ENCODE data around the gene RBM12. TPM values are rescaled to one million over a fixed set of nuclear protein-coding genes. Genes with fewer than 3 reads are reported as not detected.
A peak's percentile ranks its signal among the peaks of the same experiment; 100 is the strongest.
"Not testable (repeated sequence)": the region's sequence is repeated elsewhere in the genome, so short reads cannot be mapped to it uniquely, and the experiment has no call there.

RBM12 gene, protein sequence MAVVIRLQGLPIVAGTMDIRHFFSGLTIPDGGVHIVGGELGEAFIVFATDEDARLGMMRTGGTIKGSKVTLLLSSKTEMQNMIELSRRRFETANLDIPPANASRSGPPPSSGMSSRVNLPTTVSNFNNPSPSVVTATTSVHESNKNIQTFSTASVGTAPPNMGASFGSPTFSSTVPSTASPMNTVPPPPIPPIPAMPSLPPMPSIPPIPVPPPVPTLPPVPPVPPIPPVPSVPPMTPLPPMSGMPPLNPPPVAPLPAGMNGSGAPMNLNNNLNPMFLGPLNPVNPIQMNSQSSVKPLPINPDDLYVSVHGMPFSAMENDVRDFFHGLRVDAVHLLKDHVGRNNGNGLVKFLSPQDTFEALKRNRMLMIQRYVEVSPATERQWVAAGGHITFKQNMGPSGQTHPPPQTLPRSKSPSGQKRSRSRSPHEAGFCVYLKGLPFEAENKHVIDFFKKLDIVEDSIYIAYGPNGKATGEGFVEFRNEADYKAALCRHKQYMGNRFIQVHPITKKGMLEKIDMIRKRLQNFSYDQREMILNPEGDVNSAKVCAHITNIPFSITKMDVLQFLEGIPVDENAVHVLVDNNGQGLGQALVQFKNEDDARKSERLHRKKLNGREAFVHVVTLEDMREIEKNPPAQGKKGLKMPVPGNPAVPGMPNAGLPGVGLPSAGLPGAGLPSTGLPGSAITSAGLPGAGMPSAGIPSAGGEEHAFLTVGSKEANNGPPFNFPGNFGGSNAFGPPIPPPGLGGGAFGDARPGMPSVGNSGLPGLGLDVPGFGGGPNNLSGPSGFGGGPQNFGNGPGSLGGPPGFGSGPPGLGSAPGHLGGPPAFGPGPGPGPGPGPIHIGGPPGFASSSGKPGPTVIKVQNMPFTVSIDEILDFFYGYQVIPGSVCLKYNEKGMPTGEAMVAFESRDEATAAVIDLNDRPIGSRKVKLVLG
- 10 to 100 TPM; 14.7 to 32.9 (median 18.7) TPM for polyA plus RNA-seq

DNA sequence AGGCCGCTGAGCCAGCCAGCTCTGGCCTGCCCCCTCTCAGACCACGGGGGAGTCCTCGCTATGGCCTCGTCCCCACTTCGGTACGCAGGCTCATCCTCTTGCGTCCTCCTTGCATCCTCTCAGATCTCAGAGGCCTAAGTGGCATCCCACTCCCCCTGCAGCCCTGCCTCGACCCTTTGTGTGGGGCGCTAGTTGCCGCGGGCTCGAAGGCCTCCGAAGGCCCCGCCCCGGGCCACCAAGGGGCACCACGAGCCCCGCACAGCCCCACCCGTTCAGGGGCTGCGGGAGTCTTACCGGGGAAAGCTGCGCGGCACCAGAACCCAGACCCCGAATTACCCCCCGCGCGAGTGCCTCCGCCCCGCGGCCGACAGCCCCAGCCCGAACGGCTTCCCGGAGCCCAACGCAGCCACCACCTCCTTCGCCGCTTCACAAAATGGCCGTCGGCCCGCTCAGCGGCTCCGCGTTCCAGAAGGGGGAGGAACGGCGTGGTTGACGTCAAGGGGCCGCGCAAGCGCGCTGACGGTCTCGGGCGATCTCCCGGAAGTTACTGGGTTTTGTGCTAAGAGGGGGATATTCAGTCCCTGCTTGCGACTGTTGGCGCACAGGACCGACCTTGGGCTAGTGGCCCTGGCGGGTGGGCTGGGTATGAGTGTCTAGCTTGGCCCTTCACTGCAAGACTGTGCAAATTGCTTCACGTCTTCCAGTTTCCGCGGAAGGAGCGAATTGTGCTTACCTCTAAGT, at the start of gene RBM12, which contains the start of gene CPNE1:
Gene RBM12, minus strand, starts transcription at position 435 of the 741 bp plus-strand sequence. CDS start 9,578 bp downstream, outside the sequence.
Gene CPNE1, minus strand, starts transcription at position 435 of the 741 bp plus-strand sequence. CDS start 31,977 bp downstream, outside the sequence.
- peaks cover 6 to 49% of the 10 kb centered on the region in 2 donors for H3K4me1 Mint-ChIP-seq

DNA sequence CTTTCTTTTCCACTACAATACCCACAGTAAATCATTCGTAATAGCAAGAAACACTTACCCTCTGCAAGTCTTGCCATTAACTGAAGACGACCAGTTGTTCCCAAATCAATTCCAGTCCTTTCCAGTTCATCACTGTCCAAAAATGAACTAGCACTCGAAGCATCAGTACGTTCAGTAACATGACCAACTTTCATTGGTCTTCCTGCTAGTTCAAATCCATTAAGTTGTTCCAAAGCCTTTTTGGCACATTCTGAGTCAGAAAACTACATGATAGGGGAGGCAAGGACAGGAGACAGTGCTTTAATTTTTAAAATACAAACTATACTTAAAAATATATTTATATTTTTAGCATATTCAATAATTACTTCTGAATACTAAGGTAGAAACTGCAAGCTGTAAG, 49.4 kb upstream of the RBM12 start:
- Mint-ChIP-seq H3K27me3 (ENCODE audit: low read depth in 3 of 3) (peaks cover 4 to 50% (median 18%) of the 10 kb centered on the region in 3 donors), H3K27ac (peak overlapping the region in 3 of 6 donors; percentile 16 to 66 (median 29)), H3K4me1 (peaks cover 48 to 78% of the 10 kb centered on the region in 2 donors), H3K9me3 (no peaks in the 10 kb centered on the region), H3K4me3 (no peak overlapping the region), H3K36me3 (peaks cover 34 to 69% (median 35%) of the 10 kb centered on the region in 3 donors)
- no peak for DNase-seq

More for the DNA sequence above, at the start of gene RBM12, which contains the start of gene CPNE1:
- Mint-ChIP-seq H3K27ac (peak within 1 kb of the TSS; percentile 99 to 100 (median 100)), H3K36me3 (peaks cover 0 to 10% (median 7%) of the 10 kb centered on the region in 3 donors), H3K4me3 (peak within 1 kb of the TSS; percentile 89 to 99 (median 95)), H3K27me3 (ENCODE audit: low read depth in 3 of 3) (peaks cover 14 to 16% (median 15%) of the 10 kb centered on the region in 3 donors), H3K9me3 (no peaks in the 10 kb centered on the region)
- peak; percentile 95 to 96 (median 95) for DNase-seq

DNA sequence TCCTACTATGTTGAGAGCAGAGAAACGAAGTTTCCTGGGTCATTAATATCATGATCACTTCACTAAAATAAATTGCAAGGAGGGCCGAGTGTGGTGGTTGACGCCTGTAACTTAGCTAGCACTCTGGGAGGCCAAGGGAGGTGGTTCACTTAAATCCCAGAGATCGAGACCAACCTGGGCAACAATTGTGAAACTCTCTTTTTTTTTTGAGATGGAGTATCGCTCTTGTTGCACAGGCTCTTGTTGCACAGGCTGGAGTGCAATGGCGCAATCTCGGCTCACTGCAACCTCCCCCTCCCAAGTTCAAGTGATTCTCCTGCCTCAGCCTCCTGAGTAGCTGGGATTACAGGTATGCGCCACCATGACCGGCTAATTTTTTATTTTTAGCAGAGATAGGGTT, 48.4 kb upstream of the RBM12 start:
- Mint-ChIP-seq H3K4me1 (peaks cover 52 to 85% of the 10 kb centered on the region in 2 donors), H3K27me3 (ENCODE audit: low read depth in 3 of 3) (peaks cover 4 to 50% (median 17%) of the 10 kb centered on the region in 3 donors), H3K27ac (peak overlapping the region in 2 of 6 donors; percentile 30 to 59), H3K36me3 (peaks cover 32 to 68% (median 38%) of the 10 kb centered on the region in 3 donors), H3K4me3 (peak overlapping the region in 1 of 5 donors; percentile 7)
- not testable (repeated sequence) for H3K9me3 Mint-ChIP-seq, DNase-seq

DNA sequence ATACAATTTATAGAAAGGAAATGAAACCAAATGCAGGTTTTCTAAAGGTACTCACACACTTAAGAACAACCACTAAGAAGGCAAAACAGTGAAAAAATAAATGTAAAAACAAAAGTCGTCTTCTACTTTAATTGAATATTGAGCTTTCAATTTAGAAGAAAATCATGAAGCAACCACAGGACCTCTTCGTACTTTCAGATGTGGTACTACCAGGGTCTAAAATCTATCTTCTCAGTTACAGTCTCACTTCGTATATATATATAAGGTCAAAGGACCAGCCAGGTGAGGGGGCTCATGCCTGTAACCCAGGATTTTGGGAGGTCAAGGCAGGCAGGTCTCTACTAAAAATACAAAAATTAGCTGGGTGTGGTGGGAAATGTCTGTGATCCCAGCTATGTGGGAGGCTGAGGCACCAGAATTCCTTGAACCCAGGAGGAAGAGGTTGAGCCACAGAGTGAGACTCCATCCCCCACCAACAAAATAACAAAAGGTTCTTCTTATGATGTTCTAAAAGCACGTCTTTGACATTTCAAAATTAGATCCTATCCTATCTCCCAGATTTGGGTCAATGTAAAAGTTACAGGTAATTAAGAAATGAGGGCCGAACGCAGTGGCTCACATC, 47.0 kb upstream of the RBM12 start:
- peaks cover 6 to 38% (median 15%) of the 10 kb centered on the region in 3 donors for H3K27me3 Mint-ChIP-seq (ENCODE audit: low read depth in 3 of 3)
- H3K9me3 Mint-ChIP-seq, result no peaks in the 10 kb centered on the region
- no peak for DNase-seq
- peaks cover 47 to 80% of the 10 kb centered on the region in 2 donors for H3K4me1 Mint-ChIP-seq
- H3K4me3 Mint-ChIP-seq, result peak overlapping the region in 3 of 5 donors; percentile 35 to 65 (median 36)
- peak overlapping the region; percentile 34 to 83 (median 54) for H3K27ac Mint-ChIP-seq
- peaks cover 26 to 59% (median 38%) of the 10 kb centered on the region in 3 donors for H3K36me3 Mint-ChIP-seq

DNA sequence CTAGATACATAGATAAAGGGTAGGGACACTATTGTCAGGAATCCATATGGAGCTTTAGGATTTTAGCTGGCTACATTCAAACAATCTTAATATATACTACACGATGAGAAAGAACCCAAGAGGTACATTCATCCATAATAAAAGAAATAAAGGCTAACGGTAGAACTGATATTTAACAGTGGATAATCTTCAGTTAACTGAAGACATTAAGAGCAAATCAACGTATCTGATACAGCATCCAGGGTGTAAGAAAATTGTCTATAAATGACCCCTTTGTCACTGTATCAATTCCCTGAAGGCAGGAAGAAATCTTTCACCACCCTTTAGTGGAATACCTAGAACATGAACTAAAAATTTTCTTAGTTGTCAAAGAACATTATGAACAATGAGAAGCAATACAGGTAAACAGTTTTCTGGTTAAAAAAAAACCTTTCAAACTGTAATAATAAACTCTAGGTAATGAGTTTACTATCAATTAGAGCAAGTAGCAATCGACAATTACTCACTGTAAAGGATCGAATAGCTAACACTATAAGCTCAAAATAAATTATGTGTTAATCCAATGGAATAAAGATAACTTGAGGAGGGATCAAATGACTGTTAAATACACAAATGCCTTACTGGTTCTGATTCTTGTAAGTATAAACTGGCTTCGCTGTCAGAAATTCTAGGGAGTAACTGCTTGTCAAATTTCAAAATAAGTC, 46.3 kb upstream of the RBM12 start:
- H3K36me3 Mint-ChIP-seq, result peaks cover 24 to 58% (median 34%) of the 10 kb centered on the region in 3 donors
- peak overlapping the region in 2 of 5 donors; percentile 36 to 65 for H3K4me3 Mint-ChIP-seq
- H3K27me3 Mint-ChIP-seq (ENCODE audit: low read depth in 3 of 3), result peaks cover 4 to 38% (median 17%) of the 10 kb centered on the region in 3 donors
- no peak for DNase-seq
- peak overlapping the region; percentile 40 to 83 (median 56) for H3K27ac Mint-ChIP-seq
- H3K4me1 Mint-ChIP-seq, result peaks cover 45 to 76% of the 10 kb centered on the region in 2 donors
- H3K9me3 Mint-ChIP-seq, result no peaks in the 10 kb centered on the region

DNA sequence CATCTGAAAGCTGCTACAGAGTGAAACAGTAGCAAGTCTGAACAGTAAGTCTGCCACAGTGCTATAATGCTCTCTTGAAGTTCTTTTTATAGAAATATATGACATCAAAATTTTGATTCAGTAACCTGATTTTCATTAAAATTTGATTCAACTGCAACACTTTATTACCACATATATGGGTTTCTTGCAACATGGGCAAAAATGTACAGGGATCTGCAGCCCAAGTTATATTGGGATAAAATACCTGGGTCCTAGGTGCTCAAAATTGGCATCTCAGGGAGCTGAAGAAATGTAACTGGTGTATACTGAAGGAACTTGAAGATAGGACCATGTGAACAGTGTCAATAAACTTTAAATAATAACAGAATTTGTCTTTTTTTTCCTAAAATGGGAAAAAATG, 45.3 kb upstream of the RBM12 start:
- peaks cover 42 to 69% of the 10 kb centered on the region in 2 donors for H3K4me1 Mint-ChIP-seq
- H3K9me3 Mint-ChIP-seq, result no peaks in the 10 kb centered on the region
- no peak overlapping the region for H3K4me3 Mint-ChIP-seq
- DNase-seq, result no peak
- H3K27ac Mint-ChIP-seq, result peak overlapping the region in 2 of 6 donors; percentile 12 to 30
- peaks cover 20 to 55% (median 33%) of the 10 kb centered on the region in 3 donors for H3K36me3 Mint-ChIP-seq
- peaks cover 4 to 37% (median 19%) of the 10 kb centered on the region in 3 donors for H3K27me3 Mint-ChIP-seq (ENCODE audit: low read depth in 3 of 3)

DNA sequence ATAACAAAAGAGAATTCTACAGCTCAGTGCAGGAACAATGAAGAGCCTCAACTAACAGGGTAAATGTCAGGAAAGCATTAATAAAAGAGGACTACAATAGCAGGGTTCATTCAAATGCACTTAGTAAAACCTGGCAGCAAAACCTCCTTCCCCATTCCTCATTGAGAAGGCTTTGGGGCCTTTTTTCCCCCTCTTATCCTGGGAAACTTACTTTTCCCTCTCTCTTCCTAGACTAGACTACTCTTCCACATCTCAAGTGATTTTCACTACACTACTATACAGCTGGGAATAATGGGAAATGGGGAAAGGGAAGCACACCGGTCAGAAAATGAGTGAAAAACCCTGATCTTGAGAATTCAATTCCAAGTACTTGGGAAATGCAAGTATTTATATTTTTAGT, 44.6 kb upstream of the RBM12 start:
- Mint-ChIP-seq H3K27me3 (ENCODE audit: low read depth in 3 of 3) (peaks cover 4 to 39% (median 19%) of the 10 kb centered on the region in 3 donors), H3K9me3 (no peaks in the 10 kb centered on the region), H3K4me1 (peaks cover 39 to 69% of the 10 kb centered on the region in 2 donors), H3K27ac (peak overlapping the region; percentile 7 to 56 (median 27)), H3K36me3 (peaks cover 23 to 58% (median 36%) of the 10 kb centered on the region in 3 donors), H3K4me3 (peak overlapping the region in 2 of 5 donors; percentile 3 to 19)
- DNase-seq, result peak in 1 of 3 donors; percentile 13

DNA sequence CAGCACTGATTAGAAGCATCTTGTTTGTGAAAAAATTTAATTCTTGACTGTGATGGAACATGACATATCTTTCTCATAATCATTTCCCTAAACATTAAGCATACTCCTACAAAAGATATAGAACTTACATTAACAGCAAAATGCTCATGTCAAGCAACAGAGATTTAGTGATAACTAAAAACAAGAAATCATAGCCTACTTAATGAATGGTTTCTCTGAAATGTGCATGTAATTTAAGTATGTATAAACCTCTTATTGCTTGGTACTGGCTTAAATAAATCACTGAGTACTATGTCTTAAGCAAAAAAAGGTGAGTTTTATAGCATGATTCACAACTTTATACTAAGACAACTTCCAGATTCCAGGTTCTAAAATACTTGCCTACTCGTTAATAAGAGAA, 43.8 kb upstream of the RBM12 start:
- peak overlapping the region in 3 of 6 donors; percentile 22 to 50 (median 33) for H3K27ac Mint-ChIP-seq
- peaks cover 4 to 39% (median 24%) of the 10 kb centered on the region in 3 donors for H3K27me3 Mint-ChIP-seq (ENCODE audit: low read depth in 3 of 3)
- H3K4me1 Mint-ChIP-seq, result peaks cover 38 to 71% of the 10 kb centered on the region in 2 donors
- H3K9me3 Mint-ChIP-seq, result no peaks in the 10 kb centered on the region
- DNase-seq, result no peak
- peaks cover 30 to 59% (median 43%) of the 10 kb centered on the region in 3 donors for H3K36me3 Mint-ChIP-seq
- H3K4me3 Mint-ChIP-seq, result peak overlapping the region in 1 of 5 donors; percentile 34

DNA sequence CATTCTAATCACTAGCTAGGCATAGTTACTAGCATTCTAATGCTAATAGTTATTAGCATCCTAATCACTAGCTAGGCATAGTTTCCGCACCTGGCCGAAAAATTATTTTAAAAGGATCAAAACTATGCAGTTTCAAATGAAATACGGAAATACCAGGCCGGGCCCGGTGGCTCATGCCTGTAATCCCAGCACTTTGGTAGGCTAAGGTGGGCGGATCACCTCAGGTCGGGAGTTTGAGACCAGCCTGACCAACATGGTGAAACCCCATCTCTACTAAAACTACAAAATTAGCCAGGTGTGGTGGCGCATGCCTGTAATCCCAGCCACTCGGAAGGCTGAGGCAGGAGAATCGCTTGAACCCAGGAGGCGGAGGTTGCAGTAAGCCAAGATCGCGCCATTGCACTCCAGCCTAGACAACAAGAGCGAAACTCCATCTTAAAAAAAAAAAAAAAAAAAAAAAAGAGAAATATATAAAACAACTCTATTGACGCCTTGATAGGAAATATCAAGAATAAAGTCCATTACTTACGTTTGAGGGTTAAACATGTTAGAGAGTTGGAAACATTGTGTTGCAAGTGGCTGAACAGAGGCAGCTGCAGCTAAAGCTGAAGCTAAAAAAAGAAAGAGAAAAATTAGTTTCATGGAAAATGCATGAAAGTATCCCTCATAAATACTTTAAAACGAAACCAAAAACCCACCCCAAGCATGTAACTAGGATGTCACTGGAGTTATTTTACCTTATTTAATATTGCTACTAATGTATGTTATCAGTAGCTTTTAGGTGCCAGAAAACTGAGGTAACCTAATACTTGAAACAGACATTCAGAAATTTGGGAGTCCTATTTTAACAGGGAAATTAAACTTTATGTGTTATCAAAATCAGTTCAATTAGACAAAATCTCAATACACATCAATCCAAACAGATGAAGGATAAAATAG, 42.2 kb upstream of the RBM12 start:
- H3K4me1 Mint-ChIP-seq, result peaks cover 37 to 73% of the 10 kb centered on the region in 2 donors
- not testable (repeated sequence) for H3K9me3 Mint-ChIP-seq, H3K4me3 Mint-ChIP-seq
- peak overlapping the region in 4 of 6 donors; percentile 40 to 59 (median 47) for H3K27ac Mint-ChIP-seq
- peaks cover 11 to 39% (median 38%) of the 10 kb centered on the region in 3 donors for H3K27me3 Mint-ChIP-seq (ENCODE audit: low read depth in 3 of 3)
- peak in 1 of 3 donors; percentile 4 for DNase-seq
- H3K36me3 Mint-ChIP-seq, result peaks cover 26 to 61% (median 50%) of the 10 kb centered on the region in 3 donors

DNA sequence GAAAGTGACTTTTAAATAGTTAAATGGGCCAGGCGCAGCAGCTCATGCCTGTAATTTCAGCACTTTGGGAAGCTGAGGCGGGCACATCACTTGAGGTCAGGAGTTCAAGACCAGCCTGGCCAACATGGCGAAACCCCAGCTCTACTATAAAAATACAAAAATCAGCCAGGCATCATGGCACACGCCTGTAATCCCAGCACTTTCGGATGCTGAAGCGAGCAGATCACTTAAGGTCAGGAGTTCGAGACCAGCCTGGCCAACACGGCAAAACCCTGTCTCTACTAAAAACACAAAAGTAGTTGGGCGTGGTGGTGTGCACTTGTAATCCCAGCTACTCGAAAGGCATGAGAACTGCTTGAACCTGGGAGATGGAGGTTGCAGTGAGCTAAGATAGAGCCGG, 41.2 kb upstream of the RBM12 start:
- not testable (repeated sequence) for H3K4me3 Mint-ChIP-seq, H3K9me3 Mint-ChIP-seq
- Mint-ChIP-seq H3K36me3 (peaks cover 21 to 53% (median 41%) of the 10 kb centered on the region in 3 donors), H3K27ac (peak overlapping the region in 3 of 6 donors; percentile 7 to 50 (median 45)), H3K4me1 (peaks cover 31 to 69% of the 10 kb centered on the region in 2 donors), H3K27me3 (ENCODE audit: low read depth in 3 of 3) (peaks cover 14 to 45% (median 41%) of the 10 kb centered on the region in 3 donors)
- peak in 2 of 3 donors; percentile 6 for DNase-seq

Measured in immature natural killer cell (primary cell).